Activated B cell treated with CpG ODN at 0.5 μM for 24 hours (primary cell): Measurements from ENCODE around the gene CRCP. TPM values are rescaled to one million over a fixed set of nuclear protein-coding genes. Genes with fewer than 3 reads are reported as not detected.
A peak's percentile ranks its signal among the peaks of the same experiment; 100 is the strongest.
"Not testable (repeated sequence)": the region's sequence is repeated elsewhere in the genome, so short reads cannot be mapped to it uniquely, and the experiment has no call there.

Experiments
- ATAC-seq: fragments of 200-7000 bp; cut with Tn5 transposase; one replicate; pipeline ENCODE4 v1.10.0; 2021; ENCODE audit warnings: low read depth, mild to moderate bottlenecking, moderate library complexity
- CTCF ChIA-PET: fragments of 350-600 bp; sonication (Branson Sonifier 250); formaldehyde crosslinking; loops from one replicate; lab custom pipeline; 2021; ENCODE audit warnings: antibody characterized with exemption; lab: Charles Lee
- POLR2A ChIA-PET: fragments of 350-600 bp; sonication (Branson Sonifier 250); formaldehyde crosslinking; loops from one replicate; lab custom pipeline; 2021; ENCODE audit warnings: antibody characterized with exemption; lab: Charles Lee
- DNase-seq: peaks from one replicate; pipeline ENCODE4 v3.0.0; 2022
- H3K27ac Mint-ChIP-seq: one replicate; pipeline ENCODE4 v1.8.0; 2020; ENCODE audit warnings: mixed read lengths
- H3K27me3 Mint-ChIP-seq: one replicate; pipeline ENCODE4 v1.8.0; 2021; ENCODE audit warnings: mixed read lengths
- H3K36me3 Mint-ChIP-seq: one replicate; pipeline ENCODE4 v1.8.0; 2021; ENCODE audit warnings: low read depth, mixed read lengths
- H3K4me1 Mint-ChIP-seq: one replicate; pipeline ENCODE4 v1.8.0; 2021; ENCODE audit warnings: mixed read lengths
- H3K4me3 Mint-ChIP-seq: one replicate; pipeline ENCODE4 v1.8.0; 2020; ENCODE audit warnings: mild to moderate bottlenecking, mixed read lengths
- H3K9me3 Mint-ChIP-seq: one replicate; pipeline ENCODE4 v1.8.0; 2020; ENCODE audit warnings: mixed read lengths
- intact Hi-C: fragments of 100-400 bp; cut with micrococcal nuclease; formaldehyde crosslinking; loops from one replicate; pipeline ENCODE4 v1.15.1; 2024
- total RNA-seq: library from RNA; stranded (reverse); gene quantifications from 2 replicates; pipeline ENCODE4 v1.2.3, GENCODE V29; 2022
- TF ChIP-seq, protein P1 (sequence below): fragments of 200-600 bp; IDR thresholded peaks from one replicate; pipeline ENCODE4 v1.8.0; 2022; ENCODE audit warnings: antibody characterized with exemption, mild to moderate bottlenecking

The CRCP gene
- total RNA-seq, 1 donor from 2014 or later = 40.8 TPM

DNA sequence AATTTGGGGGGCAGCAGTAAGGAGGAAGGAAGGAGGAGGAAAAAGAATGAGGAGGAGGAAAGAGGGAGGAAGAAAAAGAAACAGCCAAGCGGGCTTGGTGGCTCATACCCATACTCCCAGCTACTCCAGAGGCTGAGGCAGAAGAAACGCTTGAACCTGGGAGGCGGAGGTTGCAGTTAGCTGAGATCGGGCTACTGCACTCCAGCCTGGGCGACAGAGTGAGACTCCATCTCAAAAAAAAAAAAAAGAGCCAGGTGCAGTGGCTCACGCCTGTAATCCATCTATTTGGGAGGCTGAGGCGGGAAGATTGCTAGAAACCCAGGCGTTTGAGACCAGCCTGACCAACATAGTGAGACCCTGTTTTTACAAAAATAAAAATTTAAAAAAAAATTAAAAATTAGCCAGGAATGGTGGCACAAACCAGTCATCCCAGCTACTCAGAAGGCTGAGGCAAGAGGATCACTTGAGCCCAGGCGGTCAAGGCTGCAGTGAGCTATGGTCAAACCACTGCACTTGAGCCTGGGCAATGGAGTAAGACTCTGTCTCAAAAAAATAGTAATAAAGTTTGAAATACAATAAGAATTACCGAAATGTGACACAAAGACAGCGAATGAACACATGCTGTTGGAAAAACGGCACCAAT is 14.1 kb upstream of the CRCP start:
- ChIA-PET CTCF (no interaction called here), POLR2A (interaction anchor here (0.7 kb wide), 2 partner anchors 14 to 29 kb away, joined by 3 to 9 read pairs; no protein-coding TSS in a partner anchor)
- no peaks in the 10 kb centered on the region for H3K9me3 Mint-ChIP-seq
- no peak for ATAC-seq
- peaks cover 1% of the 10 kb centered on the region for H3K36me3 Mint-ChIP-seq
- no peaks in the 10 kb centered on the region for H3K27me3 Mint-ChIP-seq
- H3K4me3 Mint-ChIP-seq = peak overlapping the region; percentile 69
- no peak overlapping the region for H3K27ac Mint-ChIP-seq
- intact Hi-C loops = no loop called here
- H3K4me1 Mint-ChIP-seq = peaks cover 12% of the 10 kb centered on the region
- TF ChIP-seq, protein P1, sequence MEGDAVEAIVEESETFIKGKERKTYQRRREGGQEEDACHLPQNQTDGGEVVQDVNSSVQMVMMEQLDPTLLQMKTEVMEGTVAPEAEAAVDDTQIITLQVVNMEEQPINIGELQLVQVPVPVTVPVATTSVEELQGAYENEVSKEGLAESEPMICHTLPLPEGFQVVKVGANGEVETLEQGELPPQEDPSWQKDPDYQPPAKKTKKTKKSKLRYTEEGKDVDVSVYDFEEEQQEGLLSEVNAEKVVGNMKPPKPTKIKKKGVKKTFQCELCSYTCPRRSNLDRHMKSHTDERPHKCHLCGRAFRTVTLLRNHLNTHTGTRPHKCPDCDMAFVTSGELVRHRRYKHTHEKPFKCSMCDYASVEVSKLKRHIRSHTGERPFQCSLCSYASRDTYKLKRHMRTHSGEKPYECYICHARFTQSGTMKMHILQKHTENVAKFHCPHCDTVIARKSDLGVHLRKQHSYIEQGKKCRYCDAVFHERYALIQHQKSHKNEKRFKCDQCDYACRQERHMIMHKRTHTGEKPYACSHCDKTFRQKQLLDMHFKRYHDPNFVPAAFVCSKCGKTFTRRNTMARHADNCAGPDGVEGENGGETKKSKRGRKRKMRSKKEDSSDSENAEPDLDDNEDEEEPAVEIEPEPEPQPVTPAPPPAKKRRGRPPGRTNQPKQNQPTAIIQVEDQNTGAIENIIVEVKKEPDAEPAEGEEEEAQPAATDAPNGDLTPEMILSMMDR = no peak
- DNase-seq = no peak

DNA sequence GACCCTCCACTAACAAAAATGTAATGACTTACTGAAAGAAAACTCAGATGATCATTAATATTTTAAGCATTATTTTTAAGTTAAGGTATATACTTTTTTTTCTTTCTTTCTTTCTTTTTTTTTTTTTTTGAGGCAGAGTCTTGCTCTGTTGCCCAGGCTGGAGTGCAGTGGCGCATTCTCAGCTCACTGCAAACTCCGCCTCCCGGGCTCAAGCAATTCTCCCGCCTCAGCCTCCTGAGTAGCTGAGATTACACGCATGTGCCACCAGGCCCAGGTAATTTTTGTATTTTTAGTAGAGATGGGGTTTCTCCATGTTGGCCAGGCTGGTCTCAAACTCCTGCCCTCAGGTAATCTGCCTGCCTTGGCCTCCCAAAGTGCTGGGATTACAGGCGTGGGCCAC is 12.5 kb upstream of the CRCP start:
- H3K9me3 Mint-ChIP-seq, H3K4me3 Mint-ChIP-seq, H3K27me3 Mint-ChIP-seq, H3K36me3 Mint-ChIP-seq, H3K27ac Mint-ChIP-seq, intact Hi-C loops, ATAC-seq, CTCF ChIA-PET, DNase-seq, POLR2A ChIA-PET: not testable (repeated sequence)
- H3K4me1 Mint-ChIP-seq = peaks cover 12% of the 10 kb centered on the region

DNA sequence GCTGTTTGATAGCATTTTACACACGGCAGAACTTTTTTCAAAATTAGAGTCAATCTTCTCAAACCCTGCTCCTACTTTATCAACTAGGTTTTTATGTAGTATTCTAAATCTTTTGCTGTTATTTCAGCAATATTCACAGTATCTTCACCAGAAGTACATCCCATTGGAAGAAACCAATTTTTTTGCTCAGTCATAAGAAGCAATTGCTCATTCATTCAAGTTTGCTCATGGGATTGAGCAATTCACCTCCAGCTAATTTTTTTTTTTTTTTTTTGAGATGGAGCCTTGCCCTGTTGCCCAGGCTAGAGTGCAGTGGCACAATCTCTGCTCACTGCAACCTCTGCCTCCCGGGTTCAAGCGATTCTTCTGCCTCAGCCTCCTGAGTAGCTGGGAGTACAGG is 10.7 kb upstream of the CRCP start:
- ATAC-seq, intact Hi-C loops, H3K27ac Mint-ChIP-seq, H3K4me3 Mint-ChIP-seq, H3K9me3 Mint-ChIP-seq, CTCF ChIA-PET, POLR2A ChIA-PET, H3K27me3 Mint-ChIP-seq, DNase-seq, H3K36me3 Mint-ChIP-seq: not testable (repeated sequence)
- peaks cover 10% of the 10 kb centered on the region for H3K4me1 Mint-ChIP-seq

DNA sequence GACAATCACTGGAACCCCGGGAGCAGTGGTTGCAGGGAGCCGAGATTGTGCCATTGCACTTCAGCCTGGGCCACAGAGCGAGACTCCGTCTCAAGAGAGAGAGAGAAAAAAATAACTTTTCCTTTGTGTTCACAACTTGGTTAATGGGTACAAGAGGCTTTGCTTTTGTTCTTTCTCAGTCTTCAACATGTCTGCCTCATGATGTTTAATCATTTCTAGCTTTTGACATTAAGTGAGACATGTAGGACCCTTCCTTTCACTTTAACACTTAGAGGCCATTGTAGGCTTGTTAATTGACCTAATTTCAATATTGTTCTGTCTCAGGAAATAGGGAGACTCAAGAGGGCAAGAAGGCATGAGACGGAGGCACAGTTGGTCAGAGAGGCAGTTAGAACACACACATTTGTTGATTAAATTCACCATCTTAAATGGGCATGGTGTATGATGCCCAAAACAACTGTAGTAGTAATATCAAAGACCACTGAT is 9.3 kb upstream of the CRCP start:
- Mint-ChIP-seq H3K4me1 (peaks cover 2% of the 10 kb centered on the region), H3K27me3 (no peaks in the 10 kb centered on the region), H3K36me3 (peaks cover 1% of the 10 kb centered on the region), H3K4me3 (no peak overlapping the region), H3K27ac (no peak overlapping the region), H3K9me3 (no peaks in the 10 kb centered on the region)
- TF ChIP-seq, protein P1 = no peak
- intact Hi-C loops = no loop called here
- ChIA-PET CTCF (no interaction called here), POLR2A (no interaction called here)
- ATAC-seq = no peak
- no peak for DNase-seq

DNA sequence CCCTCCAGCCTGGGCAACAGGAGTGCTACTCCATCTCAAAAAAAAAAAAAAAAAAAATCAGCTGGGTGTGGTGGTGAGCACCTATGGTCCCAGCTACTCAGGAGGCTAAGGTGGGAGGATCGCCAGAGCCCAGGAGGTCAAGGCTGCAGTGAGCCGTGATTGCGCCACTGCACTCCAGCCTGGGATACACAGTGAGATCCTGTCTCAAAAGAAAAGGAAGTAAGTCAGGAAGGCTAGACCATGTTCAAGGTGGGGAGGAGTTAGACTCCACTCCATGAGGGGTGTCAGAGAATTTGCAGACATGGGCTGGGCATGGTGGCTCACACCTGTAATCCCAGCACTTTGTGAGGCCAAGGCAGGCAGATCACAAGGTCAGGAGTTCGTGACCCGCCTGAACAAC is 6.2 kb upstream of the CRCP start:
- POLR2A ChIA-PET, H3K9me3 Mint-ChIP-seq, H3K27ac Mint-ChIP-seq, H3K4me1 Mint-ChIP-seq, ATAC-seq, H3K4me3 Mint-ChIP-seq, H3K36me3 Mint-ChIP-seq, DNase-seq, CTCF ChIA-PET, H3K27me3 Mint-ChIP-seq, intact Hi-C loops: not testable (repeated sequence)

DNA sequence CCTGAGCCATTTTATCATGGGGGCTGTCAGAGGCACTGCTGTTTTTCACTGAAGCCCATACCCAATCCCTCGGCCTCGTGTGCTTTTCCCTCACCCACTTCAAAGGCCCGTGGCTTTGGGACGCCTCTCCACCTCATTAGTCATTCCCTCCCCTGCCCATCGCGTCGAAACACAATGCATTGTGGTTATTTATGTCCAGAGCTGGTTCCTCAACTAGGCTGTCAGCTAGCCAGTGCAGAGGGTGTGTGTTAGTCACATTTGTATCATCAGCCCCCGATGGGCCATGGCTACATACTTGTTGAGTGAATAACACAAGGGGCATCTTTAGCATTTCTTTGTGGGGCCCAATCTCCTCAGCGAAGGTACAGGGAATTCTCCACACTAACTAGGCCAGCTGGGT is 3.8 kb upstream of the CRCP start:
- TF ChIP-seq, protein P1 = no peak
- Mint-ChIP-seq H3K27ac (no peak overlapping the region), H3K36me3 (peaks cover 9% of the 10 kb centered on the region), H3K27me3 (no peaks in the 10 kb centered on the region), H3K9me3 (no peaks in the 10 kb centered on the region), H3K4me1 (peaks cover 14% of the 10 kb centered on the region), H3K4me3 (no peak overlapping the region)
- DNase-seq (no peak), ATAC-seq (no peak)
- POLR2A ChIA-PET = no interaction called here
- intact Hi-C loops = no loop called here
- CTCF ChIA-PET = no interaction called here

DNA sequence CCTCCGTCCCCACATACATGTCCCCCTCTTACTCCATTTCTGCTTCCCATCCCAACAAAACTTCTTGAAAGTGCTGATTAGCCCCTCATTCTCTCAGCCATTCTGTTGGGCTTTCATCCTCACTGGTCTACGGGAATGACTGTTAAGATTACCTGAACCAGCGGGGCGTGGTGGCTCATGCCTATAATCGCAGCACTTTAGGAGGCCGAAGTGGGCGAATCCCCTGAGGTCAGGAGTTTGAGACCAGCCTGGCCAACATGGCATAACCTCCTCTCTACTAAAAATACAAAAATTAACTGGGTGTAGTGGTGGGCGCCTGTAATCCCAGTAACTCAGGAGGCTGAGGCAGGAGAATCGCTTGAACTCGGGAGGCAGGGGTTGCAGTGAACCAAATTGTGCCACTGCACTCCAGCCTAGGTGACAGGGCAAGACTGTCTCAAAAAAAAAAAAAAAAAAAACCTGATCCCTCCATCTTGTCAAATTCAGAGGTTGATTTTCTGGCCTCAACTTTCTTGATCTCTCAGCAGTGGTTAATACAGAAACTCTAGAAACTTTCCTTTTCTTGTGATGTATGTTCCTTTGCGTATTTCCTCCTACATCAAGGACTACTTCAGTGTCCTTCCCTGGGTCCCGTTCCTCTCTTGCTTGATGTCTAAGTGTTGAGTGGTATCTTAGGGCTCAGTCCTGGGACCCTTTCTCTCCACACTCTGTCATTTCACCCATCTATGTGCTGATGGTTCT is 2.2 kb downstream of the CRCP start:
- Mint-ChIP-seq H3K4me3 (peak overlapping the region; percentile 75), H3K4me1 (peaks cover 48% of the 10 kb centered on the region), H3K36me3 (peaks cover 32% of the 10 kb centered on the region)
- POLR2A ChIA-PET, ATAC-seq, intact Hi-C loops, H3K27ac Mint-ChIP-seq, H3K9me3 Mint-ChIP-seq, DNase-seq, H3K27me3 Mint-ChIP-seq, CTCF ChIA-PET: not testable (repeated sequence)
